Measurements from ENCODE around the gene ELFN1. TPM values are rescaled to one million over a fixed set of nuclear protein-coding genes. Genes with fewer than 3 reads are reported as not detected.

ELFN1 gene
- total and polyA plus RNA-seq, 2 donors (not counting 3 experiments of a cell fraction or from before 2014, with no cell fraction given) = 0.37 to 1.0 TPM

- H3K4me3 ChIP-seq (replicated peaks in 1 of 3; ENCODE audit: insufficient read depth in 1 of 3, low read depth in 1 of 3, low read length in 3 of 3) = no peak overlapping the region
- FAIRE-seq (no peak), DNase-seq (ENCODE audit: low read depth, low spot score) (no peak)
- no peak overlapping the region for H3K4me2 ChIP-seq (ENCODE audit: insufficient read depth, low read length)
- intact Hi-C loops (cut with micrococcal nuclease) (no loop called here), dilution Hi-C loops (cut with MboI; ENCODE audit: extremely low pct_ligation_motif_present, low sequenced_read_pairs) (no loop called here)
- TF ChIP-seq FOS (IDR thresholded peaks at IDR 0.05; ENCODE audit: borderline replicate concordance, insufficient read depth, low read length) (no peak), GATA2 (IDR thresholded peaks at IDR 0.05; ENCODE audit: insufficient read depth, insufficient read length, low read depth, low read length) (no peak), JUN (IDR thresholded peaks at IDR 0.05; ENCODE audit: borderline replicate concordance, insufficient read depth, insufficient read length, low read depth) (no peak), MYC (IDR thresholded peaks at IDR 0.05; ENCODE audit: low read depth, low read length) (no peak), POLR2AphosphoS5 (IDR thresholded peaks at IDR 0.05; ENCODE audit: insufficient read depth, low read depth, low read length) (no peak), POLR2A (IDR thresholded peaks at IDR 0.05; ENCODE audit: low read depth, low read length) (no peak), EZH2 (IDR thresholded peaks at IDR 0.05; ENCODE audit: borderline replicate concordance, low read depth, low read length, severe bottlenecking) (no peak)
- TF ChIP-seq, protein P1, sequence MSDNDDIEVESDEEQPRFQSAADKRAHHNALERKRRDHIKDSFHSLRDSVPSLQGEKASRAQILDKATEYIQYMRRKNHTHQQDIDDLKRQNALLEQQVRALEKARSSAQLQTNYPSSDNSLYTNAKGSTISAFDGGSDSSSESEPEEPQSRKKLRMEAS (IDR thresholded peaks at IDR 0.05; ENCODE audit: insufficient read depth, insufficient read length) = no peak
- TF ChIP-seq, protein P2, sequence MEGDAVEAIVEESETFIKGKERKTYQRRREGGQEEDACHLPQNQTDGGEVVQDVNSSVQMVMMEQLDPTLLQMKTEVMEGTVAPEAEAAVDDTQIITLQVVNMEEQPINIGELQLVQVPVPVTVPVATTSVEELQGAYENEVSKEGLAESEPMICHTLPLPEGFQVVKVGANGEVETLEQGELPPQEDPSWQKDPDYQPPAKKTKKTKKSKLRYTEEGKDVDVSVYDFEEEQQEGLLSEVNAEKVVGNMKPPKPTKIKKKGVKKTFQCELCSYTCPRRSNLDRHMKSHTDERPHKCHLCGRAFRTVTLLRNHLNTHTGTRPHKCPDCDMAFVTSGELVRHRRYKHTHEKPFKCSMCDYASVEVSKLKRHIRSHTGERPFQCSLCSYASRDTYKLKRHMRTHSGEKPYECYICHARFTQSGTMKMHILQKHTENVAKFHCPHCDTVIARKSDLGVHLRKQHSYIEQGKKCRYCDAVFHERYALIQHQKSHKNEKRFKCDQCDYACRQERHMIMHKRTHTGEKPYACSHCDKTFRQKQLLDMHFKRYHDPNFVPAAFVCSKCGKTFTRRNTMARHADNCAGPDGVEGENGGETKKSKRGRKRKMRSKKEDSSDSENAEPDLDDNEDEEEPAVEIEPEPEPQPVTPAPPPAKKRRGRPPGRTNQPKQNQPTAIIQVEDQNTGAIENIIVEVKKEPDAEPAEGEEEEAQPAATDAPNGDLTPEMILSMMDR (IDR thresholded peaks at IDR 0.05; ENCODE audit: extremely low read depth in 1 of 2, insufficient read depth in 1 of 2, low read depth in 1 of 2, low read length in 2 of 2) = no peak
- H3K4me1 ChIP-seq (ENCODE audit: control insufficient read depth, extremely low read depth, insufficient read depth, low read length) = no peaks in the 10 kb centered on the region
- no peaks in the 10 kb centered on the region for H3K9me3 ChIP-seq (replicated peaks; ENCODE audit: control insufficient read depth, insufficient read depth, low read length)
- H3K36me3 ChIP-seq (ENCODE audit: control insufficient read depth in 2 of 2, extremely low read depth in 1 of 2, insufficient read depth in 2 of 2, low read length in 2 of 2) = no peaks in the 10 kb centered on the region
- ChIA-PET POLR2A (no interaction called here), CTCF (interaction anchor here (1.7 kb wide), 1 partner anchor 8 kb away, joined by 3 read pairs; no protein-coding TSS in a partner anchor)
- no peak overlapping the region for H3K27ac ChIP-seq (ENCODE audit: insufficient read depth, low read depth, low read length)
- no peak overlapping the region for H2AFZ ChIP-seq (ENCODE audit: low read depth, low read length)
- no peaks in the 10 kb centered on the region for H4K20me1 ChIP-seq (replicated peaks; ENCODE audit: control insufficient read depth, extremely low read depth, insufficient read depth, low read length)
- no peaks in the 10 kb centered on the region for H3K79me2 ChIP-seq (ENCODE audit: control insufficient read depth, insufficient read depth, low read length)
- H3K9me1 ChIP-seq (replicated peaks; ENCODE audit: control insufficient read depth, extremely low read depth, insufficient read depth, low read length) = no peaks in the 10 kb centered on the region
- no peak overlapping the region for H3K9ac ChIP-seq (replicated peaks; ENCODE audit: extremely low read depth, insufficient read depth, low read length)
- BruUV-seq (replicated peaks) = no TSS peak
- H3K27me3 ChIP-seq (ENCODE audit: control insufficient read depth in 2 of 2, insufficient read depth in 2 of 2, low read length in 2 of 2) = no peaks in the 10 kb centered on the region
Measured at GRCh38 chr7:1630700-1631336, 39.3 kb upstream of the ELFN1 start.

All from endothelial cell of umbilical vein (primary cell).